ENCODE measurements around the gene RFX2. TPM values are rescaled to one million over a fixed set of nuclear protein-coding genes. Genes with fewer than 3 reads are reported as not detected.

Gene RFX2
- total RNA-seq, 1 experiment from 2014 or later = 3.7 TPM

- no CpG with 5 or more reads among the region's 10 CpGs for WGBS (ENCODE audit: extremely low coverage, insufficient read length, low lambda C conversion rate)
These were observed 151.5 kb downstream of the RFX2 start for GRCh38 chr19:5958851-5959122.

More at GRCh38 chr19:5958851-5959122, 151.5 kb downstream of the RFX2 start:
- Histone ChIP-seq H4K20me1 (ENCODE audit: control insufficient read depth, insufficient read depth, insufficient read length) (no peaks in the 10 kb centered on the region), H2AFZ (ENCODE audit: low read length) (no peak overlapping the region), H3K18ac (ENCODE audit: insufficient read length, low read depth, low read length) (no peak overlapping the region), H3K56ac (ENCODE audit: insufficient read length, low read depth, low read length) (no peak overlapping the region), H2BK20ac (ENCODE audit: low read depth, low read length, poor library complexity, severe bottlenecking) (no peak overlapping the region), H3K14ac (ENCODE audit: insufficient read depth, low read length) (peak overlapping the region; percentile 0; the same call in 1 of the 2 replicates), H3K9me3 (ENCODE audit: control insufficient read depth, low read depth, low read length) (no peaks in the 10 kb centered on the region), H2BK120ac (ENCODE audit: low read depth, low read length, poor library complexity, severe bottlenecking) (no peak overlapping the region), H3K79me1 (ENCODE audit: insufficient read depth, low read depth, low read length, poor library complexity, severe bottlenecking) (peaks cover 4% of the 10 kb centered on the region), H3K27me3 (ENCODE audit: insufficient read depth, low read length) (no peaks in the 10 kb centered on the region), H3K4ac (ENCODE audit: low read depth, low read length) (no peak overlapping the region), H3K27ac (ENCODE audit: insufficient read length, low read depth, low read length) (no peak overlapping the region), H3K4me1 (ENCODE audit: insufficient read depth, low read length) (peaks cover 14% of the 10 kb centered on the region), H4K5ac (ENCODE audit: insufficient read length, low read depth, low read length) (no peak overlapping the region), H4K8ac (replicated peaks; ENCODE audit: insufficient read length, low read depth, low read length) (no peak overlapping the region), H2BK5ac (ENCODE audit: insufficient read length, low read length) (no peak overlapping the region), H3T11ph (ENCODE audit: low read length) (no peak overlapping the region), H3K23me2 (ENCODE audit: insufficient read length, low read depth, low read length, poor library complexity, severe bottlenecking) (no peaks in the 10 kb centered on the region), H2BK15ac (ENCODE audit: low read depth, low read length) (no peak overlapping the region), H3K79me2 (ENCODE audit: insufficient read depth, low read length) (peaks cover 43% of the 10 kb centered on the region; the same call in 1 of the 2 replicates), H3K4me2 (ENCODE audit: insufficient read depth, insufficient read length, low read length) (no peak overlapping the region), H4K91ac (ENCODE audit: insufficient read length, low read depth, low read length) (no peak overlapping the region), H2AK5ac (ENCODE audit: insufficient read length, low read length) (no peak overlapping the region), H2BK12ac (ENCODE audit: insufficient read length, low read depth, low read length) (no peak overlapping the region), H3K23ac (ENCODE audit: insufficient read length, low read depth, low read length) (no peak overlapping the region), H3K9ac (ENCODE audit: extremely low read depth, insufficient read length, low read length) (no peak overlapping the region)
- H3K9me3 Mint-ChIP-seq = no peaks in the 10 kb centered on the region
- no peaks in the 10 kb centered on the region for H3K36me3 Mint-ChIP-seq (ENCODE audit: insufficient read depth in 1 of 3, low read depth in 3 of 3)
- no peak for TF ChIP-seq CTCF (conservative IDR thresholded peaks at IDR 0.05)
- H3K27ac Mint-ChIP-seq = peak overlapping the region; percentile 33 to 92 (median 64); a peak in 3 of 7 replicates
- H3K4me3 Mint-ChIP-seq = no peak overlapping the region
- no peaks in the 10 kb centered on the region for H3K27me3 Mint-ChIP-seq (ENCODE audit: low read depth)
- H3K4me1 Mint-ChIP-seq = peaks cover 62 to 63% of the 10 kb centered on the region in 2 experiments
- DNase-seq = no peak
